Aorta (tissue), 5 donors: ENCODE data around the gene SHISA4. TPM values are rescaled to one million over a fixed set of nuclear protein-coding genes. Genes with fewer than 3 reads are reported as not detected.
"Not testable (repeated sequence)": the region's sequence is repeated elsewhere in the genome, so short reads cannot be mapped to it uniquely, and the experiment has no call there.

Experiments used
- ATAC-seq: fragments of 200-7000 bp; cut with Tn5 transposase; one replicate; pipeline ENCODE4 v1.9.1; 2022; ENCODE audit warnings: moderate library complexity; ENCODE audit not compliant: low FRiP score
- DNase-seq, 2 donors: peaks; one replicate each; pipeline ENCODE4 v3.0.0-alpha.2; 2020
- H3K27ac ChIP-seq, 2 donors: one replicate each; pipeline ENCODE4 v1.5.1; 2013; ENCODE audit warnings: low read length in 2 of 2, mild to moderate bottlenecking in 2 of 2, moderate library complexity in 2 of 2, control low read depth in 1 of 2, inconsistent platforms in 1 of 2, low read depth in 1 of 2
- H3K27me3 ChIP-seq, 2 donors: one replicate each; pipeline ENCODE4 v1.6.1; 2013; ENCODE audit warnings: control low read depth in 1 of 2, low read length in 1 of 2, mild to moderate bottlenecking in 1 of 2, moderate library complexity in 1 of 2; ENCODE audit not compliant: insufficient read depth in 2 of 2, control insufficient read depth in 1 of 2
- H3K36me3 ChIP-seq, 2 donors: one replicate each; pipeline ENCODE4 v1.6.1; 2013; ENCODE audit warnings: control low read depth in 1 of 2, low read length in 1 of 2, mild to moderate bottlenecking in 1 of 2; ENCODE audit not compliant: insufficient read depth in 2 of 2, control insufficient read depth in 1 of 2
- H3K4me1 ChIP-seq, 2 donors: one replicate each; pipeline ENCODE4 v1.6.1; 2013; ENCODE audit warnings: low read length in 2 of 2, control low read depth in 1 of 2, mild to moderate bottlenecking in 1 of 2, moderate library complexity in 1 of 2; ENCODE audit not compliant: insufficient read depth in 2 of 2, control insufficient read depth in 1 of 2
- H3K4me3 ChIP-seq, 2 donors: one replicate each; pipeline ENCODE4 v1.5.1; 2013; ENCODE audit warnings: low read length in 2 of 2, control low read depth in 1 of 2, mild to moderate bottlenecking in 1 of 2
- H3K9me3 ChIP-seq: one replicate; pipeline ENCODE4 v1.6.1; 2013; ENCODE audit warnings: mild to moderate bottlenecking, low read length; ENCODE audit not compliant: control insufficient read depth
- WGBS, 2 donors: extraction: QIAGEN DNeasy Blood & Tissue Kit; methylation state at CpG; one replicate each; pipeline ENCODE4 v1.1.7; 2013; 5-methylcytosine and 5-hydroxymethylcytosine counted together
- intact Hi-C, 2 donors: fragments of 100-400 bp; cut with DNase I; formaldehyde crosslinking; loops; one replicate each; pipeline versions ENCODE4 v1.14.2 to v1.15.0; 2022
- long read RNA-seq, 2 donors: library from polyadenylated mRNA; unstranded; transcript quantifications; one replicate each; pipeline ENCODE4 v2.0.0, GENCODE V29; 2020 to 2021
- polyA plus RNA-seq, 2 donors: library from polyadenylated mRNA; stranded (reverse); fragments of 200-250 nt; gene quantifications; one replicate each; pipeline ENCODE4 v1.2.3, GENCODE V29; 2013
- total RNA-seq, 2 donors: library from RNA; stranded (reverse); fragmentation: NEBNext Ultra II Directional; extraction: Animal tissue kit (Norgen Biotek cat#: 25700); gene quantifications; one replicate each; pipeline ENCODE4 v1.2.1, GENCODE V29; 2021
- donor health status: healthy with polysubstance abuse.
- donor health status: Bipolar disorder and iron deficiency.
- donor health status: DM: no; HTN: no; CAD: no.
- donor health status: DM: no; HTN: no; CAD: no.
- donor health status: DM: yes; HTN: yes; CAD: no.

SHISA4 gene, protein sequence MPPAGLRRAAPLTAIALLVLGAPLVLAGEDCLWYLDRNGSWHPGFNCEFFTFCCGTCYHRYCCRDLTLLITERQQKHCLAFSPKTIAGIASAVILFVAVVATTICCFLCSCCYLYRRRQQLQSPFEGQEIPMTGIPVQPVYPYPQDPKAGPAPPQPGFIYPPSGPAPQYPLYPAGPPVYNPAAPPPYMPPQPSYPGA
- total RNA-seq: 10 to 100 TPM; 30.6 to 39.9 TPM
- 10 to 100 TPM; 76.1 to 93.1 TPM for polyA plus RNA-seq
- long read RNA-seq, donor 1, transcript SHISA4-201 (5 exons, 1,341 nt): major isoform, 48 of 72 reads
- long read RNA-seq, donor 1, partial matches to known transcripts: 9 of 72 reads
- long read RNA-seq, donor 1, other reads (novel, unspliced or antisense): 11 of 72 reads
- long read RNA-seq, donor 2, transcript SHISA4-201 (5 exons, 1,341 nt): major isoform, 12 of 19 reads
- long read RNA-seq, donor 2, partial matches to known transcripts: 2 of 19 reads
- long read RNA-seq, donor 2, other reads (novel, unspliced or antisense): 4 of 19 reads

GRCh38 chr1:201888282-201889089 lies at the start of gene SHISA4:
SHISA4 (plus strand) TSS chr1:201888898; CDS start chr1:201888995, 97 bp downstream.
- peak within 1 kb of the TSS; percentile 14 to 85 for H3K27ac ChIP-seq

GRCh38 chr1:201839089-201839488 lies 49.6 kb upstream of the SHISA4 start:
- H3K9me3 ChIP-seq, intact Hi-C loops, H3K27ac ChIP-seq, H3K4me3 ChIP-seq, ATAC-seq, H3K36me3 ChIP-seq, H3K4me1 ChIP-seq, H3K27me3 ChIP-seq, DNase-seq: not testable (repeated sequence)
- 94 to 96% methylated on average over 10 of the region's 10 CpGs for whole genome bisulfite sequencing, 2 donors

More at GRCh38 chr1:201888282-201889089, at the start of gene SHISA4:
- Histone ChIP-seq H3K27me3 (no peaks in the 10 kb centered on the region), H3K36me3 (no peaks in the 10 kb centered on the region), H3K9me3 (no peaks in the 10 kb centered on the region), H3K4me1 (peaks cover 0 to 4% of the 10 kb centered on the region in 2 donors), H3K4me3 (peak within 1 kb of the TSS; percentile 49 to 73)
- DNase-seq (peak; percentile 90 to 95), ATAC-seq (peak; percentile 88)
- intact Hi-C loops: loop anchor here in 1 of 2 donors (10.0 kb wide), 2 partner anchors 246 to 354 kb away; partner anchors contain the start of gene NAV1
- 0 to 2% methylated on average over 38 to 49 of the region's 49 CpGs for WGBS, 2 donors

DNA sequence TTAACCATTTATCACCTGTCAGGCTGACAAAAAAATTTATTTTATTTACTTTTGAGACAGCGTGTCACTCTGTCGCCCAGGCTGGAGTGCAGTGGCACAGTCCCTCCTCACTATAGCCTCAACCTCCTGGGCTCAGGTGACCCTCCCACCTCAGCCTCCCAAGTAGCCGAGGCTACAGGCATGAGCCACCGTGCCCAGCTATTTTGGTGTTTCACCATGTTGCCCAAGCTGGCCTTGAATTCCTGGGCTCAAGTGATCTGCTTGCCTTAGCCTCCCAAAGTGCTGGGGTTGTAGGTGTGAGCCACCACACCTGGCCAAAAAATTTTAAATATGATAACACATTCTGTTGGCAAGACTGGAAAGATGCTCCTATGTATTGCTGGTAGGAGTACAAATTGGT lies 48.6 kb upstream of the SHISA4 start:
- Histone ChIP-seq H3K4me3 (no peak overlapping the region), H3K36me3 (no peaks in the 10 kb centered on the region), H3K4me1 (peaks cover 2 to 3% of the 10 kb centered on the region in 2 donors), H3K9me3 (no peaks in the 10 kb centered on the region), H3K27ac (no peak overlapping the region), H3K27me3 (no peaks in the 10 kb centered on the region)
- intact Hi-C loops: no loop called here
- DNase-seq (no peak), ATAC-seq (no peak)
- 93% methylated on average over 4 of the region's 4 CpGs for WGBS, 2 donors

DNA sequence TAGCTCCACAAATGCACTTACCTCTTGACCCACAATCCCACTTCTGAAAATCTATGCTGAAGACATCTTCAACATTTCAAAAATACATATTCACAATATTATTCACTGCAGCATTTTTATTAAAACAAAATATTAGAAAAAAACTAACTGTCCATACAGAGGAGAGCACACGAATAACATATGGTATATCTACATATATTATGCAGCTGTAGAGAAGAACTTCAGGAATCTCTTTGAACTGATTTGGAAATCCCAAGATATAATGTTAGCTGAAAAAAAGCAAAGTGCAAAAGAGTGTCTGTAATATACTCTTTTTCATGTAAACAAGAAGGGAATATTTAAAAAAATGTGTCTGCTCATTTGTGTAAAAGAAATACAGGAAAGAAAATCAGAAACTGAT lies 48.2 kb upstream of the SHISA4 start:
- no peak for DNase-seq
- no peaks in the 10 kb centered on the region for H3K36me3 ChIP-seq
- no peak overlapping the region for H3K4me3 ChIP-seq
- WGBS, 2 donors: 89 to 90% methylated on average over 1 of the region's 1 CpG
- no peaks in the 10 kb centered on the region for H3K9me3 ChIP-seq
- intact Hi-C loops: no loop called here
- H3K4me1 ChIP-seq: peaks cover 2 to 3% of the 10 kb centered on the region in 2 donors
- H3K27ac ChIP-seq: no peak overlapping the region
- no peak for ATAC-seq
- no peaks in the 10 kb centered on the region for H3K27me3 ChIP-seq

GRCh38 chr1:201841265-201841912 lies 47.3 kb upstream of the SHISA4 start:
- WGBS, 2 donors: 35 to 44% methylated on average over 2 of the region's 2 CpGs
- no peak overlapping the region for H3K27ac ChIP-seq
- peaks cover 2 to 3% of the 10 kb centered on the region in 2 donors for H3K4me1 ChIP-seq
- H3K27me3 ChIP-seq: no peaks in the 10 kb centered on the region
- intact Hi-C loops: no loop called here
- no peaks in the 10 kb centered on the region for H3K9me3 ChIP-seq
- DNase-seq: no peak
- H3K4me3 ChIP-seq: no peak overlapping the region
- ATAC-seq: no peak
- no peaks in the 10 kb centered on the region for H3K36me3 ChIP-seq

DNA sequence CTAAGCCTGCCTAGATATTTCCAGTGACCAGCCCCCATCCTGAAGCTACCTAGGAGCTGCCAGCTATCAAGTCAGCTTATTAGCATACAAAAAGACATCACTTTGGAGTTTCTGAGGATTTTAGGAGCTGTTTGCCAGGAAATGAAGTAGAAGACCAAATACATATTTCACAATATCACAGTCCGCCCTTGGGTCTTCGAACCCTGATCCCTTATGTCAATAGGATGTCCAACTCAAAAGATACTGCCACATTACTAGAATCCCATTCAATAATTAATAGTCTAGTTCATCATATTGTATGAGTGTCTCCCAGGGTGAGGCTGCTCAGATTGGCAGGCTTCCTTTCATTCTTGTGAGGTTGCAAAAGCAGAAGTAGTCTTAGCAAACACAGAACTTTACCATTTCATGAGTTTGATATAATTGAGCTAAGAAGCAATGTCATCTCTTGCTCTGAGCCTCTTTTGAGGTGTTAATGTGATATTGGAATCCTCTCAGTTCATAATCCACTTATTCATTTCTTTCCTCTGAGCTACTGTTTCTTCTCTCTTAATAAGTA lies 46.1 kb upstream of the SHISA4 start:
- WGBS, 2 donors: 88 to 93% methylated on average over 2 of the region's 2 CpGs
- no peaks in the 10 kb centered on the region for H3K36me3 ChIP-seq
- H3K4me3 ChIP-seq: no peak overlapping the region
- no peak for DNase-seq
- no peaks in the 10 kb centered on the region for H3K27me3 ChIP-seq
- H3K4me1 ChIP-seq: peaks cover 2 to 11% of the 10 kb centered on the region in 2 donors
- no peaks in the 10 kb centered on the region for H3K9me3 ChIP-seq
- no peak for ATAC-seq
- intact Hi-C loops: no loop called here
- no peak overlapping the region for H3K27ac ChIP-seq

DNA sequence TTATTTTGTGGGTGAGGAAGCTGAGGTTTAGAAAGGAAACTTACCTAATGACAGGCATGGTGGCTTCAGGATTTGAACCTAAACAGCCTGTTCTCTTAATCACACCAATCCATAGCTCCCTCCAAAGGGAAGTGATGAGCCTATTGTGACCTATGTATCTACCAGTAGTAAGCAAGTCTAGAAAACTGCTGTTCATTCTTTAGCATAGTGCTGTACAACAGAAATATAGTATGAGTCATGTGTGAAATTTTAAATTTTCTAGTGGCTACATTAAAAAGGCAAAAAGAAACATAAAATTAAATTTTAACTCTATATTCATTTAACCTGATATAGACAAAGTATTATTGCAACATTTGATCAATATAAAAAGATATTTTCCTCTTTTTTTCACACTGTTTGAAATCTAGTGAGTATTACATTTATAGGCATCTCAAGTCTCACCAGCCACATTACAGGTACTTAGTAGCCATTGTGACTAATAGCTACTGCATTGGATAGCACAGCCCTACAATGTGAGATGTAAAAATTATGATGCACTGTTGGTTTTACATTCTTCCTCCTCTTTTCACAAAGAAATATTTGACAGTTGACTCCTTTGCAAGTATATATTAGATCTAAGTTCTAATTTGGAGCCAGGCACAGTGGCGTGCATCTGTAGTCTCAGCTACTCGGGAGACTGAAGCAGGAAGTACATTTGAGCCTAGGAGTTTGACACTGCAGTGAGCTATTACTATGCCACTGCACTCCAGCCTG lies 43.2 kb upstream of the SHISA4 start:
- no peak overlapping the region for H3K4me3 ChIP-seq
- ATAC-seq (no peak), DNase-seq (no peak)
- intact Hi-C loops: no loop called here
- no peaks in the 10 kb centered on the region for H3K36me3 ChIP-seq
- no peaks in the 10 kb centered on the region for H3K27me3 ChIP-seq
- H3K9me3 ChIP-seq: no peaks in the 10 kb centered on the region
- H3K27ac ChIP-seq: no peak overlapping the region
- peaks cover 2 to 21% of the 10 kb centered on the region in 2 donors for H3K4me1 ChIP-seq
- WGBS, 2 donors: 37 to 40% methylated on average over 2 of the region's 2 CpGs
